ENCODE data around the gene ARHGEF7.
A peak's percentile ranks its signal among the peaks of the same experiment; 100 is the strongest.

Gene ARHGEF7

DNA sequence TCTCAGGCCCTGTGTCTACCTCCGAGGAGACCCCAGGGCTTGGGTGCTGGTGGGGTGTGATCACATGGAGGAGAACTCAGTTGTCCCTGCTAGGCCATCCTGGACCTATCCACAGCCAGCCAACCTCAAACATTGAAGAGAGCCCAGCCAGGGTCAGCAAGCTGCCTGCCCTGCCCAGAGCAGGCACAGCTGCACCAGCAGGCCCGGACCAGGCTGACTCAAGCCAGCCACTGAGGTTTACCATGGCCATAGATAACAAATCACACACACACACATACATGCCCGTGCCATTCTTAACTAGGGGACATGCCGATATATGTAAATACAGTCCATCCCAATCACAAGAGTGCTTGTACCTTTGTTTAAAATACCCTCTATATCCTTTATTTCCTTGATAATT is 8.1 kb downstream of the ARHGEF7 start:
- TF ChIP-seq, protein P1, sequence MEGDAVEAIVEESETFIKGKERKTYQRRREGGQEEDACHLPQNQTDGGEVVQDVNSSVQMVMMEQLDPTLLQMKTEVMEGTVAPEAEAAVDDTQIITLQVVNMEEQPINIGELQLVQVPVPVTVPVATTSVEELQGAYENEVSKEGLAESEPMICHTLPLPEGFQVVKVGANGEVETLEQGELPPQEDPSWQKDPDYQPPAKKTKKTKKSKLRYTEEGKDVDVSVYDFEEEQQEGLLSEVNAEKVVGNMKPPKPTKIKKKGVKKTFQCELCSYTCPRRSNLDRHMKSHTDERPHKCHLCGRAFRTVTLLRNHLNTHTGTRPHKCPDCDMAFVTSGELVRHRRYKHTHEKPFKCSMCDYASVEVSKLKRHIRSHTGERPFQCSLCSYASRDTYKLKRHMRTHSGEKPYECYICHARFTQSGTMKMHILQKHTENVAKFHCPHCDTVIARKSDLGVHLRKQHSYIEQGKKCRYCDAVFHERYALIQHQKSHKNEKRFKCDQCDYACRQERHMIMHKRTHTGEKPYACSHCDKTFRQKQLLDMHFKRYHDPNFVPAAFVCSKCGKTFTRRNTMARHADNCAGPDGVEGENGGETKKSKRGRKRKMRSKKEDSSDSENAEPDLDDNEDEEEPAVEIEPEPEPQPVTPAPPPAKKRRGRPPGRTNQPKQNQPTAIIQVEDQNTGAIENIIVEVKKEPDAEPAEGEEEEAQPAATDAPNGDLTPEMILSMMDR (IDR thresholded peaks at IDR 0.05) = no peak
- H3K27ac ChIP-seq = peak overlapping the region; percentile 21 to 68
- no peak overlapping the region for H3K4me3 ChIP-seq
- no peak for DNase-seq (ENCODE audit: low spot score)

DNA sequence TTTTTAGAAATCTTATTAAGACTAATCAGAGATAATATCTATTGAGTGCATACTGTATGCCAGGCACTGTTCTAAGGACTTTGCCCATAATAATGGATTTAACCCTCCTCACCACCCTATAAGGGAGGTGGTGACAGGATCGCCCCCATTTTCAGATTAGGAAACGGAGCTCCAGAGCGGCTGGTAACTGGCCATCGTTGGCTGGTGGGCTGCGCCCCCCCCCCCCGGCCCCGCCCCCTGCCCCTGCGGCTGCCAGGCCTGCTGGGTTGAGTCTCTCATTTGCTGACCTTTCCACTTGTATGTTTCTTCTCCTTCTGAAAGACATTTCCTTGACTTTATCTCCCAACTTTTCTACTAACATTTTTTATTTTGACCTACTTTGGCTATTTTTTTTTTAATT is 8.5 kb downstream of the ARHGEF7 start:
- H3K4me3 ChIP-seq = no peak overlapping the region
- TF ChIP-seq, protein P1 (IDR thresholded peaks at IDR 0.05) = no peak
- no peak for DNase-seq (ENCODE audit: low spot score)
- peak overlapping the region in 1 of 2 donors; percentile 21 for H3K27ac ChIP-seq

DNA sequence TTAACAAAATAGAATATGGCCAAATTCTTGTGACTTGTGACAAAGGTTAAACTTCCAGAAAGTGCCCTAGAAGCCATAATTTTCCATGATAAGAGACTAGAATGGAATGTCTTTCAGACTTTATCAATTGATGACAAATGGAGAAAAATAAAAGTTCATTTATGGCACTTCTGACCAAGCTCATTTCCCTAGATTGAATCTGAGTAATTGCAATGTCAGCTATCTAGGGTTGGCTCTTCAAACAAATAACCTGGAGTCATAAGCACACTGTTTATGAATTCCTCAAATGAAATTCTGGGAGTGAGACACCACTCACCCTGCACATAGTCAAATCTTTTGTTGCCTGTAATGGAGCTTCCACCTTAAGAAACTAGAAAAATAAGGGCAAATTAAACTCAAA is 11.4 kb downstream of the ARHGEF7 start:
- TF ChIP-seq, protein P1 (IDR thresholded peaks at IDR 0.05) = no peak
- Histone ChIP-seq H3K4me3 (no peak overlapping the region), H3K27ac (no peak overlapping the region)
- no peak for DNase-seq (ENCODE audit: low spot score)

- TF ChIP-seq, protein P1 (IDR thresholded peaks at IDR 0.05) = no peak
- no peak overlapping the region for H3K27ac ChIP-seq
- no peak overlapping the region for H3K4me3 ChIP-seq
- DNase-seq (ENCODE audit: low spot score) = no peak
Measured at GRCh38 chr13:111129465-111130115, 14.5 kb downstream of the ARHGEF7 start.

DNA sequence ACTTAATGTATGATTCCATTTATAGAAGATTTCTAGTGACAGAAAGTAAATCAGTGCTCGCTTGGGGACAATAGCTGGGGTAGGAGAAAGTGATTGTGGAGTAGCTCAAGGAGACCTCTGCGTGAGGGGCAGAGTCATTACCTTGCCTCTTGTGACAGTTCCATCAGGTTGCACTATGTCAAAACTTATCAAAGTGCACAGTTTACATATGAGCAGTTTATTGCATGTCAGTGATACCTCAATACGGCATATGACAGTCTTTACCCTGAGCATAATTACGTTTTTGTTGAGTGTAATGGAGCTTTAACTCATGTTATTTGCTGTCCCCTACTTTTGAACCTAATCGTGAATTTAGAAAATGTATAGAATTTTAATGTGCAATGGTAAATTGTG is 15.0 kb downstream of the ARHGEF7 start:
- no peak overlapping the region for H3K4me3 ChIP-seq
- TF ChIP-seq, protein P1 (IDR thresholded peaks at IDR 0.05) = no peak
- H3K27ac ChIP-seq = no peak overlapping the region
- DNase-seq (ENCODE audit: low spot score) = no peak

DNA sequence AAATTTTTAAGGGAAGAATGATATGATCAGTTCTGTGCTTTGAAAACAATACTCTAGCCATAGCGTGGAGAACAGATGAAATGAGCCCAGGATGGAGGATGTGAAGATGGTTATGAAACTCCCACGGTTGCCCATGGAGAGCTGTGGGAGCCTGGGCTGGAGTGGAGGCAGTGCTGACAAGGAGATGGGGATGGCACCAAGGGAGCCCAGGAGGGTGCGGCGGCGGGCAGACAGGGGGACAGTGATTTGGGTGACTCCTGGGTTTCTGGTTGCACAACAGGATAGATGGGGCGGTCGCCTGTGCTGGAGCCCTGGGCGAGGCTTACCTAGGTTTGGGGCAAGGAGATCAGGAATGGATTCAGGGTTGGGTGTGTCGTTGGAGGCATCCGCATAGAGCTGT is 15.9 kb downstream of the ARHGEF7 start:
- H3K4me3 ChIP-seq = no peak overlapping the region
- TF ChIP-seq, protein P1 (IDR thresholded peaks at IDR 0.05) = no peak
- no peak overlapping the region for H3K27ac ChIP-seq
- no peak for DNase-seq (ENCODE audit: low spot score)

DNA sequence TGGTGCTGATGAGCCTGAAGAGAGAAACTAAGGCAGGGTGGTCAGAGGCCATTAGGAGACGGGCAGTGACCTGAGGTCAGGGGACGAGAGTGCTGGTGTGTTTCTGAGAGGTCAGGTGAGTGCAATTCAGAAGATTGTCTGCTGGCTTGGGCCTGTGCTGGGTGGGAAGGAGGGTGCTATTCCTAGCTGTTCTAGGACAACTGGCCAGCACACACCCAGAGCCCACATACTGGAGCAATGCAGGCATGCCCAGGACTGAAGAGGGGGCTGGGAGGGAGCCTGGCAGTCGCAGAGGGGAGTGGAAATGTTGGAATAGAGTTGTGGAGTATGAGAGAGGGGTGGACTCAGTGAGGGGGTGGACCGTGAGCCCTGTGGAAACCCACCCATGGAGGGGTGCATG is 16.5 kb downstream of the ARHGEF7 start:
- DNase-seq (ENCODE audit: low spot score) = no peak
- H3K27ac ChIP-seq = no peak overlapping the region
- TF ChIP-seq, protein P1 (IDR thresholded peaks at IDR 0.05) = no peak

More for the DNA sequence above, 16.5 kb downstream of the ARHGEF7 start:
- H3K4me3 ChIP-seq = no peak overlapping the region
